CD14-positive monocyte (primary cell): ENCODE data around the gene PKHD1. TPM values are rescaled to one million over a fixed set of nuclear protein-coding genes. Genes with fewer than 3 reads are reported as not detected.

ENCODE experiments used
- DNase-seq, 3 donors: peaks; one replicate each; pipeline ENCODE4 v3.0.0-alpha.2; 2011 to 2022
- H2AFZ ChIP-seq: 2 replicates; pipeline ENCODE4 v1.6.0; 2012; ENCODE audit warnings: mild to moderate bottlenecking, low read depth, low read length, inconsistent platforms; ENCODE audit not compliant: insufficient read depth, poor library complexity, severe bottlenecking
- H3K27ac ChIP-seq, 2 donors: 1 replicate in 1 of 2; 2 replicates in 1 of 2; pipeline ENCODE4 v1.5.1; 2012 to 2013; ENCODE audit warnings: low read length in 2 of 2, control low read depth in 1 of 2, inconsistent platforms in 1 of 2, low read depth in 1 of 2, mild to moderate bottlenecking in 1 of 2
- H3K27me3 ChIP-seq, 2 donors: one replicate each; pipeline versions ENCODE4 v1.6.0 to v1.6.1; 2011 to 2013; ENCODE audit warnings: low read length in 2 of 2; ENCODE audit not compliant: control insufficient read depth in 2 of 2, insufficient read depth in 2 of 2
- H3K36me3 ChIP-seq, 2 donors: replicated peaks in 1 of 2; 1 replicate in 1 of 2; 2 replicates in 1 of 2; pipeline versions ENCODE4 v1.5.1 to v1.6.1; 2012 to 2013; ENCODE audit warnings: low read length in 2 of 2, control low read depth in 1 of 2, inconsistent platforms in 1 of 2, mild to moderate bottlenecking in 1 of 2; ENCODE audit not compliant: insufficient read depth in 2 of 2, control insufficient read depth in 1 of 2
- H3K4me1 ChIP-seq, 2 donors: 1 replicate in 1 of 2; 2 replicates in 1 of 2; pipeline versions ENCODE4 v1.5.1 to v1.6.1; 2012 to 2013; ENCODE audit warnings: low read length in 2 of 2, control low read depth in 1 of 2, inconsistent platforms in 1 of 2, mild to moderate bottlenecking in 1 of 2, moderate library complexity in 1 of 2; ENCODE audit not compliant: insufficient read depth in 2 of 2, control insufficient read depth in 1 of 2
- H3K4me2 ChIP-seq: replicated peaks from 2 replicates; pipeline ENCODE3; 2012; ENCODE audit warnings: low read length, moderate library complexity, mild to moderate bottlenecking; ENCODE audit not compliant: poor library complexity, severe bottlenecking; ENCODE audit errors: extremely low read depth
- H3K4me3 ChIP-seq, 3 experiments: fragments of 200-600 bp in 1 of 3; sonication (generic) in 1 of 3; replicated peaks in 1 of 3; 1 replicate in 2 of 3; 2 replicates in 1 of 3; pipeline ENCODE4 v1.5.1; 2011 to 2013; ENCODE audit warnings: low read length in 3 of 3, mild to moderate bottlenecking in 3 of 3, control low read depth in 2 of 3, low read depth in 2 of 3, inconsistent platforms in 1 of 3, moderate library complexity in 1 of 3
- H3K79me2 ChIP-seq: 2 replicates; pipeline ENCODE4 v1.6.0; 2012; ENCODE audit warnings: mild to moderate bottlenecking, control low read depth, inconsistent platforms, low read length, moderate library complexity; ENCODE audit not compliant: insufficient read depth
- H3K9ac ChIP-seq: 2 replicates; pipeline ENCODE4 v1.6.0; 2017; ENCODE audit warnings: low read length, mild to moderate bottlenecking; ENCODE audit not compliant: insufficient read depth, poor library complexity, severe bottlenecking
- H3K9me3 ChIP-seq, 2 donors: replicated peaks in 1 of 2; 1 replicate in 1 of 2; 2 replicates in 1 of 2; pipeline versions ENCODE4 v1.5.1 to v1.6.1; 2012 to 2013; ENCODE audit warnings: low read length in 2 of 2, control low read depth in 1 of 2; ENCODE audit not compliant: control insufficient read depth in 1 of 2, insufficient read depth in 1 of 2
- H4K20me1 ChIP-seq: 2 replicates; pipeline ENCODE4 v1.6.0; 2012; ENCODE audit warnings: mild to moderate bottlenecking, low read length, control low read depth, moderate library complexity; ENCODE audit not compliant: insufficient read depth
- H3K27ac Mint-ChIP-seq, 7 donors: one replicate each; pipeline ENCODE4 v1.8.0; 2020; ENCODE audit warnings: mild to moderate bottlenecking in 7 of 7, mixed read lengths in 7 of 7, moderate library complexity in 6 of 7, inconsistent platforms in 2 of 7
- H3K27me3 Mint-ChIP-seq, 3 donors: one replicate each; pipeline ENCODE4 v1.8.0; 2021 to 2022; ENCODE audit warnings: low read depth in 3 of 3, mild to moderate bottlenecking in 3 of 3, mixed read lengths in 3 of 3, moderate library complexity in 3 of 3, inconsistent platforms in 1 of 3
- H3K36me3 Mint-ChIP-seq, 2 donors: one replicate each; pipeline ENCODE4 v1.8.0; 2020; ENCODE audit warnings: mixed read lengths in 2 of 2, inconsistent platforms in 1 of 2, mild to moderate bottlenecking in 1 of 2
- H3K4me1 Mint-ChIP-seq: one replicate; pipeline ENCODE4 v1.8.0; 2020; ENCODE audit warnings: mild to moderate bottlenecking, mixed read lengths
- H3K4me3 Mint-ChIP-seq, 2 donors: one replicate each; pipeline ENCODE4 v1.8.0; 2020; ENCODE audit warnings: mild to moderate bottlenecking in 2 of 2, mixed read lengths in 2 of 2, moderate library complexity in 1 of 2
- H3K9me3 Mint-ChIP-seq, 7 donors: one replicate each; pipeline ENCODE4 v1.8.0; 2020 to 2022; ENCODE audit warnings: mixed read lengths in 7 of 7, mild to moderate bottlenecking in 6 of 7, moderate library complexity in 6 of 7, inconsistent platforms in 2 of 7
- CTCF ChIP-seq: fragments of 200-600 bp; IDR thresholded peaks from one replicate; pipeline ENCODE4 v1.8.0; 2022; ENCODE audit warnings: antibody characterized with exemption, mild to moderate bottlenecking
- WGBS: methylation state at CpG from one replicate; pipeline ENCODE4 v1.1.5; 2013; ENCODE audit warnings: missing lambda C conversion rate; ENCODE audit not compliant: insufficient coverage; 5-methylcytosine and 5-hydroxymethylcytosine counted together
- intact Hi-C, 2 donors: fragments of 100-400 bp; cut with micrococcal nuclease; formaldehyde crosslinking; loops; one replicate each; pipeline versions ENCODE4 v1.15.0 to v1.15.1; 2023
- polyA plus RNA-seq, 3 donors: library from polyadenylated mRNA; depleted of rRNA in 1 of 3; unstranded in 2 of 3; stranded (reverse) in 1 of 3; fragments of 300-500 nt in 2 of 3; fragments of >200 nt in 1 of 3; fragmentation: Illumina TruSeq in 2 of 3; gene quantifications; 1 replicate in 2 of 3; 2 replicates in 1 of 3; pipeline ENCODE4 v1.2.3, GENCODE V29; 2012 to 2021

The PKHD1 gene
- polyA plus RNA-seq, 3 donors, result not detected

GRCh38 chr6:52061481-52061880 is 25.9 kb downstream of the PKHD1 start:
- H3K27me3 ChIP-seq, result no peaks in the 10 kb centered on the region
- Mint-ChIP-seq H3K27me3 (peaks cover 0 to 8% (median 0%) of the 10 kb centered on the region in 3 donors), H3K4me3 (no peak overlapping the region), H3K4me1 (peaks cover 5% of the 10 kb centered on the region), H3K9me3 (peaks cover 0 to 3% (median 0%) of the 10 kb centered on the region in 7 donors), H3K27ac (no peak overlapping the region), H3K36me3 (no peaks in the 10 kb centered on the region)
- WGBS, result no CpG with 5 or more reads among the region's 3 CpGs
- peaks cover 0 to 3% of the 10 kb centered on the region in 2 donors for H3K4me1 ChIP-seq
- no peak overlapping the region for H3K4me3 ChIP-seq
- no peaks in the 10 kb centered on the region for H3K36me3 ChIP-seq
- no peaks in the 10 kb centered on the region for H3K79me2 ChIP-seq
- intact Hi-C loops, result no loop called here
- no peak overlapping the region for H3K4me2 ChIP-seq
- no peak for DNase-seq
- H2AFZ ChIP-seq, result no peak overlapping the region
- H3K27ac ChIP-seq, result no peak overlapping the region
- no peaks in the 10 kb centered on the region for H3K9me3 ChIP-seq
- H3K9ac ChIP-seq, result no peak overlapping the region
- TF ChIP-seq CTCF, result no peak
- no peaks in the 10 kb centered on the region for H4K20me1 ChIP-seq

DNA sequence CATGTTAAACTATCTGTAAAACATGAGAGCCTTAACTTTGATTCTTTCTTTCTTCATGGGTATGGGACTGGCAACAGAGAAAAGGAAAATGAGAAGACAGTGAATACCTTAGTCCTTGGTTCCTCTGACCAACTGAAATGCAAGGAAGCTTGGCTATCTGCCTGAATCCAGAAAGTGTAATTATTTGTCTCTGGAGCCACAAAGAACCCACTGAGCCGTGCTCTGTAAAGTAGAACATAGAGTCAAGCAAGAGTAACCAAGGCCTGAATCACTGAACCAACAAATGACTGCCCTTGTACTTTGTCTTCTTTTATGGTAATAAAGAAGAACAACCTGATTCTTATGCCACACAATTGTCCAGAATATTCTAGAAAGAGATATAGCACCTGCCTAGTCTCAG is 27.6 kb downstream of the PKHD1 start:
- Histone ChIP-seq H3K27me3 (no peaks in the 10 kb centered on the region), H3K9me3 (no peaks in the 10 kb centered on the region), H3K9ac (no peak overlapping the region), H2AFZ (no peak overlapping the region), H3K4me3 (no peak overlapping the region), H3K4me2 (no peak overlapping the region), H3K4me1 (peaks cover 0 to 3% of the 10 kb centered on the region in 2 donors), H3K27ac (no peak overlapping the region), H3K36me3 (no peaks in the 10 kb centered on the region), H4K20me1 (no peaks in the 10 kb centered on the region), H3K79me2 (no peaks in the 10 kb centered on the region)
- H3K4me1 Mint-ChIP-seq, result peaks cover 5% of the 10 kb centered on the region
- WGBS, result 100% methylated on average over 1 of the region's 1 CpG
- H3K9me3 Mint-ChIP-seq, result peaks cover 0 to 3% (median 0%) of the 10 kb centered on the region in 7 donors
- H3K27ac Mint-ChIP-seq, result no peak overlapping the region
- DNase-seq, result no peak
- peaks cover 0 to 10% (median 1%) of the 10 kb centered on the region in 3 donors for H3K27me3 Mint-ChIP-seq
- no peak overlapping the region for H3K4me3 Mint-ChIP-seq
- intact Hi-C loops, result no loop called here
- H3K36me3 Mint-ChIP-seq, result no peaks in the 10 kb centered on the region
- TF ChIP-seq CTCF, result no peak
